T-helper 2 cell treated with Interferon-gamma antibody and Interleukin-4, amounts not matched to agents 5 μg/mL and 100 μg/mL, for 36 hours (primary cell): ENCODE results near the gene IQCK.

ENCODE experiments used
- DNase-seq: peaks from one replicate; pipeline ENCODE4 v3.0.0; 2021; ENCODE audit warnings: low spot score
- H3K27ac Mint-ChIP-seq: one replicate; pipeline ENCODE4 v1.8.0; 2021; ENCODE audit warnings: mild to moderate bottlenecking, mixed read lengths
- H3K27me3 Mint-ChIP-seq: one replicate; pipeline ENCODE4 v1.8.0; 2021; ENCODE audit warnings: low read depth, mixed read lengths
- H3K36me3 Mint-ChIP-seq: one replicate; pipeline ENCODE4 v1.8.0; 2021; ENCODE audit warnings: low read depth, mixed read lengths
- H3K4me1 Mint-ChIP-seq: one replicate; pipeline ENCODE4 v1.8.0; 2021; ENCODE audit warnings: low read depth, mixed read lengths
- H3K4me3 Mint-ChIP-seq: one replicate; pipeline ENCODE4 v1.8.0; 2022; ENCODE audit warnings: mild to moderate bottlenecking, moderate library complexity, mixed read lengths
- H3K9me3 Mint-ChIP-seq: one replicate; pipeline ENCODE4 v1.8.0; 2021; ENCODE audit warnings: mixed read lengths

Gene IQCK

GRCh38 chr16:19749571-19750080 is 31.6 kb downstream of the IQCK start:
- DNase-seq = no peak
- H3K27me3 Mint-ChIP-seq = no peaks in the 10 kb centered on the region
- H3K4me1 Mint-ChIP-seq = no peaks in the 10 kb centered on the region
- no peaks in the 10 kb centered on the region for H3K36me3 Mint-ChIP-seq
- no peak overlapping the region for H3K27ac Mint-ChIP-seq
- no peak overlapping the region for H3K4me3 Mint-ChIP-seq
- H3K9me3 Mint-ChIP-seq = no peaks in the 10 kb centered on the region

GRCh38 chr16:19751478-19752385 is 33.7 kb downstream of the IQCK start:
- Mint-ChIP-seq H3K27ac (no peak overlapping the region), H3K9me3 (no peaks in the 10 kb centered on the region), H3K4me1 (no peaks in the 10 kb centered on the region), H3K27me3 (no peaks in the 10 kb centered on the region), H3K4me3 (no peak overlapping the region), H3K36me3 (no peaks in the 10 kb centered on the region)
- DNase-seq = no peak

- Mint-ChIP-seq H3K36me3 (no peaks in the 10 kb centered on the region), H3K9me3 (no peaks in the 10 kb centered on the region), H3K4me3 (no peak overlapping the region), H3K27ac (no peak overlapping the region), H3K4me1 (no peaks in the 10 kb centered on the region), H3K27me3 (no peaks in the 10 kb centered on the region)
- no peak for DNase-seq
Observed at GRCh38 chr16:19753815-19754643, 36.0 kb downstream of the IQCK start.

- no peak overlapping the region for H3K4me3 Mint-ChIP-seq
- H3K27me3 Mint-ChIP-seq = no peaks in the 10 kb centered on the region
- DNase-seq = no peak
- no peaks in the 10 kb centered on the region for H3K36me3 Mint-ChIP-seq
- H3K27ac Mint-ChIP-seq = no peak overlapping the region
- H3K9me3 Mint-ChIP-seq = no peaks in the 10 kb centered on the region
- no peaks in the 10 kb centered on the region for H3K4me1 Mint-ChIP-seq
Observed at GRCh38 chr16:19754644-19755036, 36.6 kb downstream of the IQCK start.

DNA sequence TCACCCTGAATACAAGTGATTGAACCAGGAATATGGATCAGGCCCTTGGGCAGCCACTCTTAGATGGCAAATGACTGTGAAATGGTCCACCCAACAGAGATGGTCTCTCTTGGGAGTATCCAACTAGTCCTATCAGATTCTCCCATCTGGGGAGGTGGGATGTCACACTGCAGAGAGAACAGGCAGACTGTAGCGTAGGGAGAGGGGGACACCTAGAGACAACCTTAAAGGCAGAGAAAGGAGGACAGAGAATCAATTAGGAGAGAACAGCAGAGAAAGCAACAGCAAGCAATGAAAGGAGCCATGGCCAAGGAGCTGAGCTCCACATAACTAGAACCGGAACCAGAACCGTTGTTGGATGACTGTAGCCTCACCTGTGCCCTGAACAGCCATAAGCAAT is 37.2 kb downstream of the IQCK start:
- no peaks in the 10 kb centered on the region for H3K4me1 Mint-ChIP-seq
- H3K4me3 Mint-ChIP-seq = no peak overlapping the region
- H3K9me3 Mint-ChIP-seq = no peaks in the 10 kb centered on the region
- no peaks in the 10 kb centered on the region for H3K27me3 Mint-ChIP-seq
- H3K27ac Mint-ChIP-seq = no peak overlapping the region
- no peak for DNase-seq
- no peaks in the 10 kb centered on the region for H3K36me3 Mint-ChIP-seq

- Mint-ChIP-seq H3K36me3 (no peaks in the 10 kb centered on the region), H3K27ac (no peak overlapping the region), H3K9me3 (no peaks in the 10 kb centered on the region), H3K4me1 (no peaks in the 10 kb centered on the region), H3K4me3 (no peak overlapping the region), H3K27me3 (no peaks in the 10 kb centered on the region)
- no peak for DNase-seq
Observed at GRCh38 chr16:19757026-19757425, 39.0 kb downstream of the IQCK start.

GRCh38 chr16:19757762-19758595 is 39.9 kb downstream of the IQCK start:
- Mint-ChIP-seq H3K9me3 (no peaks in the 10 kb centered on the region), H3K4me1 (no peaks in the 10 kb centered on the region), H3K36me3 (no peaks in the 10 kb centered on the region), H3K4me3 (no peak overlapping the region), H3K27ac (no peak overlapping the region), H3K27me3 (no peaks in the 10 kb centered on the region)
- no peak for DNase-seq

DNA sequence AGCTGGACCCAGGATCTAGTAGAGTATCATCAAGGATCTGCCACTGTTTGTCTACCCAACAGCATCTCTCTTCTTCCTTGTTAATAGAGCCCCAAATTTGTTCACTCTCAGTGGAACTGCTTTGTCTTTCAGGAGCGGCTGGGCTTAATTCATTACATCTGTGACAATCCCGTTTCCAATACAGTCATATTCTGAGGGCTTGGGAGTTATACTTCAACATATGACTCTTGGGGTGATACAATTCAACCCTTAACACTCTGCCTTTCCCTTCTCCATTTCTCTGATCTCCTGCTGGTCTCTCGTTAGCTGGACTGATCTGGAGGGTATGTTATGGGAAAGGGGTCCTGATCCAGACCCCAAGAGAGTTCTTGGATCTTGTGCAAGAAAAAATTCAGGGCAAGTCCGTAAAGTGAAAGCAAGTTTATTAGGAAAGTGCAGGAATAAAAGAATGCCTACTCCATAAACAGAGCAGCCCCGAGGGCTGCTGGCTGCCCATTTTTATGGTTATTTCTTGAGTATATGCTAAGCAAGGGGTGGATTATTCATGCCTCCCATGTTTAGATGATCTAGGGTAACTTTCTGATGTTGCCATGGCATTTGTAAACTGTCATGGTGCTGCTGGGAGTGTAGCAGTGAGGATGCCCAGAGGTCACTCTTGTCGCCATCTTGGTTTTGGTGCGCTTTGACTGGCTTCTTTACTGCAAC is 42.4 kb downstream of the IQCK start:
- Mint-ChIP-seq H3K27me3 (no peaks in the 10 kb centered on the region), H3K4me1 (no peaks in the 10 kb centered on the region), H3K9me3 (no peaks in the 10 kb centered on the region), H3K36me3 (no peaks in the 10 kb centered on the region), H3K4me3 (no peak overlapping the region), H3K27ac (no peak overlapping the region)
- DNase-seq = no peak

- H3K27me3 Mint-ChIP-seq = no peaks in the 10 kb centered on the region
- H3K4me1 Mint-ChIP-seq = no peaks in the 10 kb centered on the region
- H3K36me3 Mint-ChIP-seq = no peaks in the 10 kb centered on the region
- DNase-seq = no peak
- H3K4me3 Mint-ChIP-seq = no peak overlapping the region
- no peak overlapping the region for H3K27ac Mint-ChIP-seq
- H3K9me3 Mint-ChIP-seq = no peaks in the 10 kb centered on the region
Observed at GRCh38 chr16:19765860-19766553, 47.9 kb downstream of the IQCK start.

- no peak for DNase-seq
- Mint-ChIP-seq H3K27me3 (no peaks in the 10 kb centered on the region), H3K27ac (no peak overlapping the region), H3K4me3 (no peak overlapping the region), H3K36me3 (no peaks in the 10 kb centered on the region), H3K9me3 (no peaks in the 10 kb centered on the region), H3K4me1 (no peaks in the 10 kb centered on the region)
Observed at GRCh38 chr16:19766554-19766884, 48.4 kb downstream of the IQCK start.

DNA sequence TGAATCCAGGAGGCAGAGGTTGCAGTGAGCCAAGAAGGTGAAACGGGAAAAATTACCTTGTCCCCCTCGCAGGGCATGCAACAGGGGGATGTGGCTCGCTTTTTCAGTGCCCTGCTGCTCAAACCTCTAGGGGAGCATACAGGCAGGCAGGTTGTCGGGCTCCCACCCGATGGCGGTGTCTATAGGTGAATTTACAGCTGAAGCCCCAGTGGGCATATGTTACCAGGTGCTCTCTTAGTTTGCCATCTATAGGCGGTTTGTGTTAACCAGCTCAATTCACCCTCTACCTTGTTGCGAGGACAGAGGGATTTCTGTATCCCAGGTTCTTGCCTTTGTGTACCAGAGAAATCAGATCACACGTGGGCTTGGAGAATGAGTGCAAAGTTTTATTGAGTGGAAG is 48.9 kb downstream of the IQCK start:
- no peak for DNase-seq
- Mint-ChIP-seq H3K27me3 (no peaks in the 10 kb centered on the region), H3K27ac (no peak overlapping the region), H3K4me3 (no peak overlapping the region), H3K36me3 (no peaks in the 10 kb centered on the region), H3K4me1 (no peaks in the 10 kb centered on the region), H3K9me3 (no peaks in the 10 kb centered on the region)

GRCh38 chr16:19767497-19767896 is 49.4 kb downstream of the IQCK start:
- H3K36me3 Mint-ChIP-seq = no peaks in the 10 kb centered on the region
- no peak overlapping the region for H3K27ac Mint-ChIP-seq
- H3K9me3 Mint-ChIP-seq = no peaks in the 10 kb centered on the region
- H3K27me3 Mint-ChIP-seq = no peaks in the 10 kb centered on the region
- no peak for DNase-seq
- H3K4me3 Mint-ChIP-seq = no peak overlapping the region
- no peaks in the 10 kb centered on the region for H3K4me1 Mint-ChIP-seq

GRCh38 chr16:19769239-19769638 is 51.2 kb downstream of the IQCK start:
- Mint-ChIP-seq H3K36me3 (no peaks in the 10 kb centered on the region), H3K4me1 (no peaks in the 10 kb centered on the region), H3K27ac (no peak overlapping the region), H3K4me3 (no peak overlapping the region), H3K9me3 (no peaks in the 10 kb centered on the region), H3K27me3 (no peaks in the 10 kb centered on the region)
- no peak for DNase-seq
